ENCODE results near the gene ANKRD11. TPM values are rescaled to one million over a fixed set of nuclear protein-coding genes. Genes with fewer than 3 reads are reported as not detected.

The ANKRD11 gene
- total RNA-seq, 1 experiment from 2014 or later = 99.4 TPM

DNA sequence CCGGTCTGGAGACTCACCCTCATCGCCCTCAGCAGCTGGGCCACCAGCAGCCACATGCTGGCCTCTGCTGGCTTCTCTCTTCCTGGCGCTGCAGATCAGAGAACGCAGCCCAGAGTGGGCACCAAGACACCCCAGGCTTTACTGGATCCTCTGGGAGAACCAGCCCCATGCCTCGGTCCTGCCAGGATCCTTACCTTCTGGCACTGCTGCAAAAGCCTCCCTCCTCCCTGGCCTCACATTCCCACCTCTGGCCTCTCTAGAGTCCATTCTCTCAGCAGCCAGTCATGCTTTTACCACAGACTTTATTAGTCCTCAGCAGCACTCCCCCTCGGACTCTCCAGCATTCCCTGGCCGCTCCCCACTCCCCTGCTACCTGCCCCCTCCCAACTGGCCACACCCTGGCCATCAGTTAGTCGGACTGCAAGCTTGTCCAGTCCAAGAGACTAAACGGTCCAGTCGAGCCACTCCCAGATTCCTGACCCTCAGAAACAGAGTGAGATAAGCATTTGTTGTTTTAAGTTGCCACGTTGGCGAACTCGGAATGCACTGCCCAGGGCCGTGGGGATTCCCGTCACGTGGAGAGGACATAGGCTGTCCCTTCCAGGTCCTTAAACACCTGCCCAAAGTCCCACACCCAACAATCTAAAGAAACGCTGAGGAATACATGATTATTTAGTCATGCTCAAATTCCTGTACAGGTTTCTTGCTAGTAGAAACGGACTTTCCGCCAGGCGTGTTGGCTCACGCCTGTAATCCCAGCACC, 11.9 kb upstream of the ANKRD11 start:
- DNase-seq (ENCODE audit: low read depth, low spot score) (no peak), ATAC-seq (peak; percentile 56)
- H3K4me3 ChIP-seq (ENCODE audit: low read depth in 2 of 2, low read length in 2 of 2) = peak overlapping the region in 1 of 2 experiments; percentile 30; a peak in 2 of 4 replicates
- H3K27me3 ChIP-seq (ENCODE audit: control insufficient read depth, insufficient read depth, low read length) = no peaks in the 10 kb centered on the region
- no peaks in the 10 kb centered on the region for H3K36me3 ChIP-seq (ENCODE audit: control insufficient read depth, insufficient read depth, low read length)
- in situ Hi-C loops (cut with HindIII; ENCODE audit: low pct_unique_long_range_greater_than_20kb, low sequenced_read_pairs) (no loop called here), intact Hi-C loops (cut with micrococcal nuclease; ENCODE audit: unreplicated experiment) (loop anchor here (10.0 kb wide), 1 partner anchor 167 kb away; no protein-coding TSS in a partner anchor)
- ChIA-PET POLR2A (no interaction called here), CTCF (interaction anchor here (0.7 kb wide), 1 partner anchor 52 kb away, joined by 3 read pairs; no protein-coding TSS in a partner anchor)
- no peaks in the 10 kb centered on the region for H3K9me3 ChIP-seq (ENCODE audit: control insufficient read depth, insufficient read depth, low read depth, low read length)
- peaks cover 35% of the 10 kb centered on the region for H3K4me1 ChIP-seq (ENCODE audit: control insufficient read depth, insufficient read depth, low read length)
- TF ChIP-seq SIN3A (IDR thresholded peaks at IDR 0.05; ENCODE audit: borderline replicate concordance, insufficient read depth, low read depth, low read length) = no peak
- peak; percentile 35 for TF ChIP-seq POLR2AphosphoS5 (IDR thresholded peaks at IDR 0.05; ENCODE audit: low read depth, low read length)
- H3K27ac ChIP-seq (ENCODE audit: low read length) = peak overlapping the region; percentile 95
- BruUV-seq (replicated peaks) = no TSS peak

DNA sequence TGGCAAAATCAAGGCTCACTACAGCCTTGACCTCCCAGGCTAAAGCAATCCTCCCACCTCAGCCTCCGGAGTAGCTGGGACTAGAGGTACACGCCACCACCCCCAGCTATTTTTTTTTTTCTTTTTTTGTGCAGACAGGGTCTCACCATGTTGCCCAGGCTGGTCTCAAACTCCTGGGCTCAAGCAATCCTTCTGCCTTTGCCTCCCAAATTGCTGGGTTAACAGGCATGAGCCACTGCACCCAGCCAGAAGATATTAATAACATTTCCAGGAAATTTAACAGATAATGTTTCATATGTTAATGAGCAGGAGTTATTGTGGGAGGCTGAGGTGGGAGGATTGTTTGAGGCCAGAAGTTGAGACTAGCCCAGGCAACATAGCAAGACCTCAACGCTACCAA, 9.4 kb upstream of the ANKRD11 start:
- ATAC-seq = no peak
- TF ChIP-seq TCF7L2 (IDR thresholded peaks at IDR 0.05; ENCODE audit: low read depth, low read length) (no peak), SIN3A (IDR thresholded peaks at IDR 0.05; ENCODE audit: borderline replicate concordance, insufficient read depth, low read depth, low read length) (no peak), CTCF (IDR thresholded peaks at IDR 0.05) (no peak), REST (IDR thresholded peaks at IDR 0.05; ENCODE audit: insufficient read depth in 1 of 2, low read depth in 2 of 2, low read length in 1 of 2) (no peak), POLR2AphosphoS5 (IDR thresholded peaks at IDR 0.05; ENCODE audit: low read depth, low read length) (no peak)
- H3K4me1 ChIP-seq (ENCODE audit: control insufficient read depth, insufficient read depth, low read length) = peaks cover 19% of the 10 kb centered on the region
- ChIA-PET POLR2A (no interaction called here), CTCF (no interaction called here)
- DNase-seq (ENCODE audit: low read depth, low spot score) = no peak
- H3K4me3 ChIP-seq (ENCODE audit: low read depth in 2 of 2, low read length in 2 of 2) = no peak overlapping the region
- no peak overlapping the region for H3K27ac ChIP-seq (ENCODE audit: low read length)
- no peaks in the 10 kb centered on the region for H3K27me3 ChIP-seq (ENCODE audit: control insufficient read depth, insufficient read depth, low read length)
- no peaks in the 10 kb centered on the region for H3K9me3 ChIP-seq (ENCODE audit: control insufficient read depth, insufficient read depth, low read depth, low read length)
- in situ Hi-C loops (cut with HindIII; ENCODE audit: low pct_unique_long_range_greater_than_20kb, low sequenced_read_pairs) = no loop called here
- no peaks in the 10 kb centered on the region for H3K36me3 ChIP-seq (ENCODE audit: control insufficient read depth, insufficient read depth, low read length)
- no TSS peak for BruUV-seq (replicated peaks)
- intact Hi-C loops (cut with micrococcal nuclease; ENCODE audit: unreplicated experiment) = loop anchor here (10.0 kb wide), 1 partner anchor 165 kb away; no protein-coding TSS in a partner anchor

DNA sequence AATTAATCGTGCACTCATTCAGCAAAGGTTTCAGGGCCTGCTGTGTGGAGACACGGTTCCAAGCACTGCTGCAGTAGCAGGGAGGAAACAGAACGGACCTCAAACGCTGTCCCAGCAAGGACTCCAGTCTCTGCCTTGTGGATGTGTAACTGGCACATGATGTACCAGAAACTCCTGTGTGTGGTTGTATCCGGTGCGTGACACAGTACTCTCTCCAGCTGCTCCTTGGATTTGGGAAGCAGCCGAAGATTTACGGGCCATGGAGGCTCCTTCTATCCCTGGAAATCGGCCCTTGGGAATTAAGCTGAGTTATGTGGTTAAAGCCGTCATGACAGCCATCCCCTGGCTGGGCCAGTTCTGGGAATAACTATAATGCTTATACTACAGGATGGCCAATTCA, 8.5 kb upstream of the ANKRD11 start:
- Histone ChIP-seq H3K9me3 (ENCODE audit: control insufficient read depth, insufficient read depth, low read depth, low read length) (no peaks in the 10 kb centered on the region), H3K27me3 (ENCODE audit: control insufficient read depth, insufficient read depth, low read length) (no peaks in the 10 kb centered on the region), H3K27ac (ENCODE audit: low read length) (0 out of 2 replicates have a peak overlapping the region, but pooled peaks have one; percentile 19), H3K4me1 (ENCODE audit: control insufficient read depth, insufficient read depth, low read length) (peaks cover 11% of the 10 kb centered on the region), H3K36me3 (ENCODE audit: control insufficient read depth, insufficient read depth, low read length) (no peaks in the 10 kb centered on the region), H3K4me3 (ENCODE audit: low read depth in 2 of 2, low read length in 2 of 2) (no peak overlapping the region)
- ATAC-seq = no peak
- POLR2A ChIA-PET = interaction anchor here (0.6 kb wide), 1 partner anchor 53 kb away, joined by 5 read pairs; no protein-coding TSS in a partner anchor
- no TSS peak for BruUV-seq (replicated peaks)
- intact Hi-C loops (cut with micrococcal nuclease; ENCODE audit: unreplicated experiment) = no loop called here
- no peak for DNase-seq (ENCODE audit: low read depth, low spot score)
- TF ChIP-seq POLR2AphosphoS5 (IDR thresholded peaks at IDR 0.05; ENCODE audit: low read depth, low read length) (no peak), CTCF (IDR thresholded peaks at IDR 0.05) (no peak), TCF7L2 (IDR thresholded peaks at IDR 0.05; ENCODE audit: low read depth, low read length) (no peak), REST (IDR thresholded peaks at IDR 0.05; ENCODE audit: insufficient read depth in 1 of 2, low read depth in 2 of 2, low read length in 1 of 2) (no peak), SIN3A (IDR thresholded peaks at IDR 0.05; ENCODE audit: borderline replicate concordance, insufficient read depth, low read depth, low read length) (no peak)
- in situ Hi-C loops (cut with HindIII; ENCODE audit: low pct_unique_long_range_greater_than_20kb, low sequenced_read_pairs) = no loop called here
- CTCF ChIA-PET = no interaction called here

Data from Panc1 (cell line).